HG02759 (cell line): ENCODE data around the gene ACVRL1.

ENCODE experiments used
- ATAC-seq: cut with Tn5 transposase; IDR thresholded peaks from one replicate; pipeline ENCODE4 v1.9.1; 2021; ENCODE audit warnings: mild to moderate bottlenecking, moderate library complexity; ENCODE audit not compliant: unreplicated experiment

Gene ACVRL1

DNA sequence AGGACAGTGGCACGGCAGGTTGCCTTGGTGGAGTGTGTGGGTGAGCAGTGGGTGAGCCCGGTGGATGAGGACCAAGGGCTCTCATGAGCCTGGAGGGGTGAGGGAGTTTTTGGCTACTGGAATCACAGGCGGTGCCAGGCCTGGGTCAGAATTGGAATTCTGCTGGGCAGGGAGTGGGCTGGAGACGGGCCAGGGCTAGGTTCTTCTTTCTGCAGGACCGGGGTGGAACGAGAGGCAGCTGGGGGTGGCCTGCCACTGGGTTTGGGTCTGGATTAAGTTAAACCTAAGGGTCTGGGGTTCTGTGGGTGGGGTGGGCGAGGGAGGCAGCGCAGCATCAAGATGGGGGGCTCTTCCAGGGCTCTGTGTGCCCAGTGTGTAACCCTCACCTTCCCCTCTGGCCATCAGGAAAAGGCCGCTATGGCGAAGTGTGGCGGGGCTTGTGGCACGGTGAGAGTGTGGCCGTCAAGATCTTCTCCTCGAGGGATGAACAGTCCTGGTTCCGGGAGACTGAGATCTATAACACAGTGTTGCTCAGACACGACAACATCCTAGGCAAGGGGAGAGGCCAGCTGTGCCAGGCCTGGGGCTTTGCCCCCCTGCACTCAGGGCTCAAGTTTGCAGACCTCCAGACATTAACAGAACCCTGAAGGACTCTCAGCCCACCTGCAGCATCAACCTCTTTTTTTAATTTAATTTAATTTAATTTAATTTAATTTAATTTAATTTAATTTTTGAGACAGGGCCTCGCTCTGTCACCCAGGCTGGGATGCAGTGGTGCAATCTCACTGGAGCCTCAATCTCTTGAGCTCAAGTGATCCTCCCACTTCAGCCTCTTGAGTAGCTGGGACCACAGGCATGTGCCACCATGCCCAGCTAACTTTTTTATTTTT lies 7.0 kb downstream of the ACVRL1 start:
- no peak for ATAC-seq

DNA sequence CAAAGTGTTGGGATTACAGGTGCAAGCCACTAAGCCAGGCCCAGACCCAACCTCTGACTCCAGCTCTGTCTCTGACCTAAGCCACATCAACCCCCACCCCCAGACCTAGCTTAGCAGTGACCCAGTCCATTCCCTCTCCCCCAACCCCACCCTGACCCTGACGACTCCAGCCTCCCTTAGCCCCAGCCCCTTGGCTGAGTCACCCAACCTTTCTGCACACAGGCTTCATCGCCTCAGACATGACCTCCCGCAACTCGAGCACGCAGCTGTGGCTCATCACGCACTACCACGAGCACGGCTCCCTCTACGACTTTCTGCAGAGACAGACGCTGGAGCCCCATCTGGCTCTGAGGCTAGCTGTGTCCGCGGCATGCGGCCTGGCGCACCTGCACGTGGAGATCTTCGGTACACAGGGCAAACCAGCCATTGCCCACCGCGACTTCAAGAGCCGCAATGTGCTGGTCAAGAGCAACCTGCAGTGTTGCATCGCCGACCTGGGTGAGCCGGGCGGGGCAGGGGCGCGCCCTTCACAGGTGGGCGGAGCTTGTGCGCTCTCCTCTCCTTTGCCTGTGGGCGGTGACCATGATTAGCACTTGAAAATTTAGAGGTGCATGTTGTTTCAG lies 7.8 kb downstream of the ACVRL1 start:
- ATAC-seq, result no peak

DNA sequence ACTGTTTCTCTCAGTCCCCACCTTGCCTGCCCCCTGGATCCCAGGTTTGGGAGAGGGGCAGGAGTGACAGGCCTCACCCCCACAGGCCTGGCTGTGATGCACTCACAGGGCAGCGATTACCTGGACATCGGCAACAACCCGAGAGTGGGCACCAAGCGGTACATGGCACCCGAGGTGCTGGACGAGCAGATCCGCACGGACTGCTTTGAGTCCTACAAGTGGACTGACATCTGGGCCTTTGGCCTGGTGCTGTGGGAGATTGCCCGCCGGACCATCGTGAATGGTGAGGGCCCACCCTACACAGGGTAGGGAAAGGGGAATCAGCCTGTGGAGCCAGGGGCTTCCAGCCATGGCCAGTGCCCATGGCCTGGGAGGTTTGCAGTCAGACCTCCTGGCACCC lies 8.6 kb downstream of the ACVRL1 start:
- no peak for ATAC-seq

DNA sequence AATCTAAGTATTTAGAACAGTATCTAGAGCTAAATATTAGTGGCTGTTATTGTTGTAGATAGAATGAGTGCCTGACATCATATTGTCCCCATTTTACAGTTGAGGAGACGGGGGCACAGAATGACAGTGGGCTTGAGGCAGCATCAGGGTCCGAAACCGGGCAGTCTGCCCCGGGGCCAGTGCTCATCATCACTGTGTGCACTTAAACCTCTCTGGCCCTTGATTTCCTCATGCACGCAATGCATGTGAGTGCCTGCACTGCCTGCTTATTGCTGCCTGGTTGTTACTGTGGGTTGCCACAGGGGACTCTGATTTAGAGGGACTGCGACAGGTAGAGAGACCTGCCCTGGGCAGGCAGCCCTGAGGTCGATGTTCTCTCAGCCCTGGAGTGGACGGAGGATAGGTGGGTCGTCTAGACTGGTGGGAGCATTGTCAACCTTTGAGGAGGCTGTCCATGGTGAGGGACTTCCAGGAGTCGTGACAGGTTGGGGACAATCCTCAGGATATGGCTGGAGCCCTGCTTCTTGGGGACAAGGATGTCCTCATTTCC lies 9.8 kb downstream of the ACVRL1 start:
- no peak for ATAC-seq

DNA sequence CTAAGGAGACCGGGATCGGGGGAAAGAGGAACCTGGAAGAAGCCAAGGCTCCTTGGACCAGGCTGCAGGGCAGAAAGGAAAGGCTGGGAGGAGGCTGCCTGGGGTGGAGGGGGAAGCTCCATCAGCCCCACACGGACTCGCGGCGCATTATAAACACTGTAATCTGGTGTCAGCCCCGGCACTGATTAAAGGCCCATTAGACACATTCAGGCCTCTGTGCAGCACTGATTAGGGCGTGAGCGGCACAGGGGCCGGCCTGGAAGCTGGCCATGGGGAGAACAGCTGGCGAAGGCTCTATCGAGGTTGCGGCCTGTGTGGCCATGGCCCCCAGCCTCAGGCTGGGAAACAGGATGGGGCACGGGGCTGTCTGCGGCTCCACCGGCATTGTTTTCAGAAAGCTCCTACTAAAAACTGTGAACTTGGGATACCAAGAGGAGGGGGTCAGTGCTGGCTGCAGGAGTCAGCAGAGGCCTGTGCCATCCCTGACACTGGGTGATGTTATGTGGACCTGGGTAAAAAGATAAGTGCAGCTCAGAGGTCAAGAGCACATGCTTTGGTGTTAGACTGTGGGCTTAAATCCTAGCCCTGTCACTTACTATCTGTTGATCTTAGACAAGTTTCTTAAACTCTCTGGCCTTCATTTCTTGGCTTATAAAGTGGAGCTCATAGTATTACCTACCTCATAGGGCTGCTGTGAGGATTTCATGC lies 10.6 kb downstream of the ACVRL1 start:
- no peak for ATAC-seq

DNA sequence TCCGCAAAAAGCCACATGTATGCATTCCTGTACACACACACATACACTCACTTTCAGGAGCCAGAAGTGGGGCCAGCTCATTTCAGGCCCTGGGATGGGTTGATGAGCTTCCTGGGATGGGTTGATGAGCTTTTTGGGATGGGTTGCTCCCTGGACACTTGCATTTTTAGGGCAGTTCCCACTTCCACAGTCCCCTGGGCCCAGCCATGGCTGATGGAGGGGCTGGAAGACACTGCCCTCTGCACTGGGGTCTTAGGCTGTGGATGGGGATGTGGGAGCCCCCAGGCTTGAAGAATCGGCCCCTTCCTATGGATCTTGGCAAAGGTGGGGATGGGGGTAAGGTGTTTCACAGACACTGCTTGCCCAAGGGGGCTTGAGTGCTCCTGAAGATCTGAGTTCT lies 12.7 kb downstream of the ACVRL1 start:
- no peak for ATAC-seq

DNA sequence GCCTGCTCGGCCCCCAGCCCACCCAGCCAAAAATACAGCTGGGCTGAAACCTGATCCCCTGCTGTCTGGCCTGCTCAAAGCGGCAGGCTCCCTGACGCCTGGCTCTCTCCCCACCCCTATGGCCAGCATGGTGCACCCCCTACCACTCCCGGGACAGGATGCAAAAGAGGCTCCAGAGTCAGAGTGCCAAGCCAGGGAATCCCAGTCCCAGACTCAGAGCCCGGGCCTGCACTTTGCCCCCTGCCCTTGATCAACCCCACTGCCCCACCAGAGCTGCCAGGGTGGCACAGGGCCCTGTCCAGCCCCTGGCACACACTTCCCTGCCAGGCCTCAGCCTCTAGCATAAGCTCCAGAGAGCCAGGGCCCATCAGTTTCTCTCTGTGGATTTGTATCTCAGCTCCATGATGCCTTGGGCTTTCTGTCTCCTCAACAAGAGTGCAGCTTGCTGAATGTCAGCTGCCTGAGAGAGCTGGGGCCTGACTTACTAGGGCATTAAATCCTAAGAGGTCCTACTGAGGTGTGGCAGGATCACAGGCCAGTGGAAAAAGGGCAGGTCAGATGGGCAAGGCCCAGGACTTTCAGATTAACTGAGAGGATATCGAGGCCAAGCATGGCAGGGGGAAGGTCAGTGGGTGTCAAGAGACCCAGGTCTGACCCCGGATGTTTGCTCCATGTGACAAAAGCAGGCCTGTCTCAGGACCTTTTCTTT lies 13.9 kb downstream of the ACVRL1 start:
- no peak for ATAC-seq

DNA sequence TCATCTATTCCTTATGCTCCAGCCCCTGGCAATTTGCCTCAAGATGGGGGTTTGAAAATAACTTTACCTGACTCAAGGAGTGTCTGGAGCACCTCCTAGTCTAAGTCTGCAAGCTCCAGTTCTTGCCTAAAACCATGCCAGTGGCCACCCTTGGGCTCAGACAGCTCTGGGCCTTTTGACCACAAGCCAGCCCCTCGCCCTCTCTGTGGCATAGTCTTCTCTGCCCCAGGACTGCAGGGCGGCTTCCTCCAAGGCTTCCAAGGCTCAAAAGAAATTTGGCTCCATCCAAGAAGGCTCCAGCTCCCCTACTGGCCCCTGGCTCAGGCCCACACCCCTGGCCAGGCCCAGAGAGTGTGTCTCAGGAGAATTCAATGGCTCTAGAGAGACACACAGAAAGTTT lies 14.8 kb downstream of the ACVRL1 start:
- no peak for ATAC-seq

DNA sequence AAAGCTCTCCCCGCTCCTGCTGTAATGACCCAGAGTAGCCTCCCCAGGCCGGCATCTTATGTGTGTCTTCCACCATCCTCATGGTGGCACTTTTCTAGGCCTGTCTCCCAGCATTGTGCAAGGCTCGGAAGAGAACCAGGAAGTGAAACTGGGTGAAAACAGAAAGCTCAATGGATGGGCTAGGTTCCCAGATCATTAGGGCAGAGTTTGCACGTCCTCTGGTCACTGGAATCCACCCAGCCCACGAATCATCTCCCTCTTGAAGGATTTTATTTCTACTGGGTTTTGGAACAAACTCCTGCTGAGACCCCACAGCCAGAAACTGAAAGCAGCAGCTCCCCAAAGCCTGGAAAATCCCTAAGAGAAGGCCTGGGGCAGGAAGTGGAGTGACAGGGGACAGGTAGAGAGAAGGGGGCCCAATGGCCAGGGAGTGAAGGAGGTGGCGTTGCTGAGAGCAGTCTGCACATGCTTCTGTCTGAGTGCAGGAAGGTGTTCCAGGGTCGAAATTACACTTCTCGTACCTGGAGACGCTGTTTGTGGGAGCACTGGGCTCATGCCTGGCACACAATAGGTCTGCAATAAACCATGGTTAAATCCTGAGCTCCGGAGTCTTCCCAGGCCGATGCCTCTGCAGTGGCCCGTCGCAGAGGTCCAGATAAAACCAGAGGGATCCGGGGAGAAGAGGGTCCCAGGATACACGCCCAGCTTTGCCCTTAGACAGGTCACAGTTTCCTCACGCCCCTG lies 15.6 kb downstream of the ACVRL1 start:
- no peak for ATAC-seq

DNA sequence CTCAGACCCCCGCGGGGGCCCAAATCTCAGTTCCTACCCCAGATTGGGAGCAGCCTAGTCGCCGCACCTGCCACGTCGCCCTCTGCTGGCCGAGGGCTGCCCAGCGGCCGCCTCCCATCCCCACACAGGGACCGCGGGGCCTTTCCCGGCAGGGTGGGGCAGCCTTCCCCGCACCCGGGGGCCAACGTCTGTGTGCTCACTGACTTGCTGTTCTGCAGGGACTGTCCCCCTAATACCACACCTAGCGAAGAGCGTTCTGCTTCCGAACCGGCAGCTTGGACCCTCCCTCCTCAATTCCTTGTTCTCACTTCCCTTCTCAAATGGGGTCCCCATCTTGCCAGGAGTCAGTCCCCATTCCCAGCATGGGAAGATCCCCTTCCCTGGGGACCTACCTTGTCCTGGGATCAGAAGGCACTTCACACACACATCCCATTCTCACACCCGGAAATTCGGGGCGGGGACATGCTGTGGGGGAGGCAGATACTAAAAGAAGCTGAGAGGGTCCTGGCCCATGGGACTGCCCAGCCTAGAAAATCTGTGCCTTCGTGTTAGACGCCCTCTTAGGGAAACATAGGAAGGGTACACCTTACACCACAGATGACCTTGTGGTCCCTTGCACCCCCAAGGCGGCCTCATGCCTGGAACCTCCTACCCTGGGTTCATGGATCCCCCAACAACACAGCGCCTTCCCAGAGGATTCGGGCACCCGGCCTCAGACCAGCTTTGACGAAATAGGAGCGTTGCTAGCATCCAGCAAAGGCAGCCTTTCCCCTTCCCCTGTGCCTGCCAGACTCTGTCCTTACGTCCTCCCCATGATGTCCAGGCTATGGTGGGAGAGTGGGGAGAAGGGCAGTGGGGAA lies 16.4 kb downstream of the ACVRL1 start:
- ATAC-seq, result peak; percentile 44

DNA sequence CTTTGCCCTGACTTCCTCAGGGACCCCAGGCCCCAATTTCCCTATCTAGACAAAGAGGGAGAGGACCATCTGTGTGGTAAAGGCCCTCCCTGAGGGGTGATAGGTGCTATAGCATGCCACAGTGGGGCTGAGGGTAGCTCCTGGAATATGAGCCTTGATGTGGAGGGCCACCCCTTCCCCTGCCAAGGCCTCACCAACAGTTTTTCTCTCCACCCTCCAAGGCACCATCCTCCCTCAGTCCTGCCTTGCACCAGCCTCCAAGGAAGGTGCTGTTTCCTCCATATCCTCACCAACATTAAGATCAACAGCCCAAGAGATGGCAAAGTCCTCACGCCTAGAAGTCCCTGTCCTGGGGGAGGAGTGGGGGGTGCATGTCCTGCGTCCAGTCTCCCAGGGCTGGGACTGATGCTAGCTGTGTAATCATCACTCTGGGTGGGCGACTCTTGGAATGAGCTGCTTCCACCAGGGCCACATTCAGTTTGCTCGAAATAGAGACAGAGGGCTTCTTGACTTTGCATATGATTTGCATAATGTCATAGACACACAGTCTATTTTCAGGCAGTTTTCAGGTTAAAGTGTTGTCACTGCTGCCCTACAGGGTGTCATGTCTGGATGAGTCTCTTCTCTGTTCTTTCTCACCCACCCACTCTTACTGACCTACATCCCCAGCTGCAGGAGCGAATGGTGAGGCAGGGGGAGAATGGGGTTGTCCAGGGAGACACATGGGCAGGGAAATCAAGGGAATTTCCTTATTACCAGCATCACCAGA lies 17.4 kb downstream of the ACVRL1 start:
- no peak for ATAC-seq

DNA sequence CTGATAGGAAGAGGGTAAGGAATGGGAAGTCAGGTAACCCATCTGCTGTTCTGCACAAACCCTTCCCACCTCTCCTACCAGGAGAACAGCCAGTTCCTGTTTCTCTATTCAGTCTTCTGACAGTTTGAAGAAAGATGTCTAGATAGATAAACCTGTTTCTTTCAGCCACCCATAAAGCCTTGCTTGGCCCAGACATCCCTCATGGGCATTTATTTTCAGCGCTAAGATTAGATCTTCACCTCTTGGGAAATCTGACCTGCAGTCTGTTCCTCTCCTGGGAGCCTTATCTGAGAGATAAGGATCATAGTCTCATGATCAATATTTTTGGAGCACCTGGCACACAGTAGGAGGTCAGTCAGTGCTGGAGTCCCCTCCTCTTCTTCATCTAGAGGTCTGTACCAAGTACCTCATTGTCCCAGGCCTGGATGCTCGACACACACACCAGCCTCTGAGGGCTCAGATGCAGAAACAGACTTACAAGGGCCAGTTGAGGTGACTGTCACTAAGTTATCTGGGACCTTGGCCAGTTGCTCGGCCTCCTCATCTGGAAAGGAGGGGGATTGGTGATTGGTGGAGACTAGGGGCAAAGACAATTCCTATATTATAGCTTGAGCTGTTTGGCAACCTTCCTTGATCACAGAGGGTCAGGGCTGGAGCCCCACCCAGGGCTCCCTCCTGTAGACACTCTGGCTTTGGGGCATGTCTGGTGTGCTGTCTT lies 18.2 kb downstream of the ACVRL1 start:
- ATAC-seq, result no peak

DNA sequence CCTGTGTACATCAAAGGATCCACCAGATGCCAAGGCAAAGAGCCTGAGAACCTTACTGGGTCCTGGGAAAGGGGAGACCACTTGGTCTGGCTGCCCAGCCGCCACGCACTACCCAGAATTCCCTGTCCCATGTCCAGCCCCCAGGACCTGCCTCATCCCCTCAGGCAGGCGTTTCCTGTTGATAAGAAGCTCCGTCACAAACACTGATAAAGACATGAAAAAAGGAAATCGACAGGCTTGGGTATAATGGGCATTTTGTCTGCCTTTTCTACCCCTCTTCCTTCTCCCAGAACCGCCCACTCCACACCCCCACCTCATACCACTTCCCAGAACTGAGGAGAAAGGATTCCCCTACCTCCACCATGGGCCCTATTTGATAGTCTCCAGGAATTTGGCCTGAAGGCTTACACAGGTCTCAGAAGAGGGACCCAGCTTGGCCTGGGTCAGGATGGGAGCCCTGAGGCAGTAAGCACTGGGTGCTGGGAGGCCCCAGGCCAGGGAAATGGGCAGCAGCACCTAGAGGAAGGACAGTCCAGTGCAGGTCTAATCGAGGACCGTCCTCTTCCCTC lies 18.8 kb downstream of the ACVRL1 start:
- no peak for ATAC-seq

DNA sequence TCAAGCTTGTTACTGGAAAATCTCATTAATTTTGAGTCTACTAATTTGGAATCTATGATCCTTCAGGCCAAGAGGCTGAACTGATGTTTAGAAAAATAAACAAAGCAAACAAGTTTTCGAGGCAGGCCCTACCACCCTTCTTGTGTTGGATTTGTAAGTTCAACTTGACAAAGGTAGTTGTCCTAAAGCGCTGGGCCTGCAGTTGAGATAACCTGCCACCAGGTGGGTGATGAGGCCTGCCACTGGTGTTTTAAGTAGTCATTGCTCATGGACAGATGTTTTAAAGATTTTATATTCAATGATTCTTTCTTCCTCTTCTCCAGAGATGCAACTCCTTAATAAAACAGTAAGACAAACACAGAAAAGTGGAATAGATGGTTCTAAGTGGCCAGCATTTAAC lies 19.4 kb downstream of the ACVRL1 start:
- no peak for ATAC-seq

DNA sequence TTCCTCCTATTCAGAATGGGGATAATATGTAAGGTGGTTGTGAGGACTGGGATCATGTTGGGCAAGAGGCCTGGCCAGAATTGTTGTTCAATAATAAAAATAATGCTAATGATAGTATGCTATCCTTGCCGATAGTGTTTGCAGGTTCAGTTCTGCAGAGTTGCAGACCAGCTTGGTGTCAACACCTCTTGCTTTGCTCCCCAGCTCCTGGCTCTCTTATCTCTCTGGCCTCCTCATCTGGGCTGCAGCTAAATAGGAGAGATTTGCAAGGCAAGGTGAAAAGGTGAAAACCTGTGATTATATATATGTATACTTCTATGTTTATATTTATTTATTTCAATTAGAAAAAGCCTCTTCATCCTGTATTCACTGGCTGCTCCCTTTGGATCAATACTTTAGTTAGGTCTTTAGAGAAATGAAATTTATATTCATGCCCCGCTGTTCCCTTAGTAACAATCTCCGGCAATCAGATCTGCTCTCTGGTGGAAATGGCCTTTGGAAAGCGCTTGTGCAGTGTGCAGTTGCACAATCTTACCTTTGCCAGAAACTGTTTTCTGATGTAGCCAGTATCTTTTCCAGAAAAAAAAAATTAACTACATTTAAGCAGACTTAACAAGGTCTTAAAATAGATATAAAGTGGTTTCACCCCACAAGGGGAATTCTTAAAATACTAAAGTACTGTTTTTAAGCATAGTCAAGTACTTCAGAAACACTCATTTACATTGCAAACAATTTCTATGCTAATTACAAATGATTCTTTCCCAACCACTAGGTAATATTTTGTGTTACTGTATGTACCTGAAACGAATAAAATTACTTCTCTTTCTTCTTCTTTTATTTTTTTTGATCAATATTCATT lies 25.1 kb downstream of the ACVRL1 start:
- ATAC-seq, result no peak

DNA sequence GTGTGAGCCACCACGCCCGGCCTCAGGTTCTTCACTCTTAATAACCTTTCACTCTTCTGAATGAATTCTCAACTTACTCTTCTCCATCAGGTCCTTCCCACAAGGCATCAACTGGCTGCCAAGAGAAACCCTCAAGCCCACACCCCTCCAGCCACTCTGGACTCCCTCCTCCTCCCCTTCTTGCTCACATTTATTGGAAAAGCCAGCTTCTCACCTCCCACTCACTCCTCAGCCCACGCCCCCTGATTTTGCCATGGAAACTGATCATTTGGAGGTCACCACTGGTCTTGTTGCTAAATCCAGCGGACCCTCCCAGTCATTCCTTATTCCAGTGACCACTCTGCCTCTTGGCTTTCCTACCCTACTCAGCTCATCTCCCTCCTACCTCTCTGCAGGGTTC lies 26.8 kb downstream of the ACVRL1 start:
- ATAC-seq, result no peak

DNA sequence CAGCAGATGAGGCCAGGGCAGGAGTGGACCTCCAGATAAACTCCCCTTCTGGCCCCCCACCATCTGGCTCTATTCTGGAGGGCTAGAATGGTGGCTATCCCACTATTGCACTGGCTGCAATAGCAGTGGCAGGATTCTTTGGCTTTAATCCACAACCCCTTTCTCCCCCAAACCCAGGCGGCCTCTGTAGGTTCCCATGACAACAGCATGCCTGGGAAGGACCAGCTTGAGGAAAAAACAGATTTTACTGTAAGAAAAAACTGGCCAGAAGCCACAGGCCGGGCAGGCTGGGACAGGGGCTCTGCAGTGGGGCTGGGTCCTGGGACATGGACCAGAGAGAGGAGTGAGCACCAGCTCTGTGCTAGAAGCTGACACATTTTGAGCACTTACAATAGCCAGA lies 30.6 kb downstream of the ACVRL1 start:
- no peak for ATAC-seq
